NOMO-1 (cell line): Measurements from ENCODE around the gene TMEM52.
A peak's percentile ranks its signal among the peaks of the same experiment; 100 is the strongest.

Source experiments
- DNase-seq, 2 experiments: peaks; one replicate each; lab custom pipeline; 2025; ENCODE audit not compliant: unreplicated experiment in 2 of 2; lab: John Stamatoyannopoulos, UW

The TMEM52 gene

DNA sequence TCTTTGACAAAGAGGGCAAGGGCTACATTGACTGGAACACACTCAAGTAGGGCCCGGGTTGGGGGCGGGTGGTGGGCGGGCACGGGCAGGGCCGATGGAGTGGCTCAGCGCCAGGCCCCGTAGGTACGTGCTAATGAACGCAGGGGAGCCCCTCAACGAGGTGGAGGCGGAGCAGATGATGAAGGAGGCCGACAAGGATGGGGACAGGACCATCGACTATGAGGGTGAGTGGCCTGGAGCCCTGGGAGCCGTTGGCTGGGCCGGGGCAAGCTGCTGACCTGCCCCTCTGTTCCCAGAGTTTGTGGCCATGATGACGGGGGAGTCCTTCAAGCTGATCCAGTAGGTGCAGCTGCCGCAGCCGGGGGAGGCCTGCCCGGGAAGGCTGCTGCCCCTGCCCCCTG is 2.2 kb downstream of the TMEM52 start:
- no peak for DNase-seq

- DNase-seq, result no peak
Observed at GRCh38 chr1:1915911-1916840, 2.9 kb downstream of the TMEM52 start.

DNA sequence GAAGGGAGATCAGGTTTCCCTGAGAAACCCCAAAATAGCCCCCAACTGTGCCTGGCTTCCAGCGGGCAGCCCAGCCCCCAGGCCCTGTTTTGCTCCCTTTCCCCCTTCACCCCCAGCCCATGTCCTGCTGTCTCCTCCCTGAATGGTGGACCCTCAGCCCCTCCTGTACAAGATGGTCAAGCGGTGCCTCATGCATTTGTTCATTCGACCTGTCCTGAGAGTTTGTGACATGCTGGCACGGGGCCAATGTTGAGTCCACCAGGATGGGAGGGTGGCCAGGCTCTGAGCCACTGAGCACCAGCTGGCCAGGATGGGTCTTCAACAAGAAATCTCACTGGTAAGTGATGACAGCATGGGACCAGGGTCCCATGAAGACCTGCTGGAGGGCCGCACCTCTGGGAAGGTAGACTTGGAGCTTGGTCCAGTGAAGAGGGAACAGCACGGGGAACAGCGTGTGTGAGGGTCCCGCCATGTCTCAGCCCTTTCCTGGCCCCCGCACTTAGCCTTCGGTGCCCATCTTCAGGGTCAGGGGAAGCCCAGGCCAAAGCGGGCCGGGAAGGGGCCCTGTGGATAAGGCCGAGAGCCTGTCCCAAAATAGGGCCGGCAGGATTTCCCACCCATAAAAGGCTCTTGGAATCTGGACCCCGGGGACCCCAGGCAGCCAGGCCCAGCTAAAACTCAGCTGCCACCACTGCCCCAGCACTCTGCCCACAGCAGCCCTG is 3.9 kb downstream of the TMEM52 start, which contains the start of gene CALML6:
TSS of gene CALML6 (plus strand) at position 290 of the 722 bp plus-strand sequence. CDS start at position 311, 21 bp downstream.
- DNase-seq, result no peak

GRCh38 chr1:1914101-1914970 is 4.7 kb downstream of the TMEM52 start:
- DNase-seq, result no peak

- DNase-seq, result no peak
Observed at GRCh38 chr1:1911350-1912041, 7.6 kb downstream of the TMEM52 start.

DNA sequence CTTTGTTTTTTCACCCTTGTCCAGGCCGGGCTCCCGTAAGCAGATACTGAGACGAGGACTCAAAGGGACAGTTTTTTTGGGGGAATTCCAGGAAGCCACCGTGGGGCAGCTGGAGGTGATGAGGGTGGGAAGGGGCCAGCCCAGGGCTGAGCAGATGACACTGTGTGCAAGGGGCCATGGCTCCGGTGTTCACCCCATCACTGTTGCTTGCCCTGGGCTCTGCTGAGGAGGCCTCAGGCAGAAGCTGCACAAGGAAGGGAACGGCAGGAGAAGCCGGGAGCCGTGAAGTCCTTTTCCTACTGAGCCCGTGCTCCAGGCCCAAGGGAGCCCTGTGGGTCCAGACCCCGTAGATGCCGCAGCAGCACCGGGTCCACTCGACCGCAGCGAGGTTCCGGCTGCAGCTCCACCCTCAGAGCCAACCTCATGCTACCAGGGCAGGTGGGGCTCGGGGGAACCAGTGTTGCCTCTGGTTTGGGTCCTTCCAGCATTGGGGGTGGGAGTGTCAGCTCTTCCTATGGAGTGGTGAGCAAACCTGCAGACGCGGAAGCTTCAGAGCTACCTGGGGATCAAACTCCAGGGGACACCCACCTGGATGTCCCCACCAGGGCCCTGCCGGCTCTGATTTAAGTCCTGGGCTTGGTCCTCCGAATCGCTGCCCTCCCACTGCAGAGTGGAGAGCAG is 8.3 kb downstream of the TMEM52 start:
- DNase-seq, result no peak

GRCh38 chr1:1910033-1910465 is 9.0 kb downstream of the TMEM52 start:
- no peak for DNase-seq

DNA sequence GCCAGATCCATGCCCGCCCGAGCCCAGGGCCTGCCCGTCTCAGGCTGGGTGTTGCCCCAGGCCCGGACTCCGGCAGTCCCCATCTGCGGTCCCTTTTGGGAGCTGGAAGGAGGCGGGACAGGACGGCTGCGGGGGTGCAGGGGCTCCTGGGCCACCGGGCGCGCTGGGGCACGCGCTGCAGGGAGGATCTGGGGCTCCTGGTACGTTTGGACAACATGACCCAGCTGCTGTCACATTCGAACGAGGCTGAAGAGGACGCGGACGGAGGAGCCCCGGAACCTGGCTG is 10.6 kb downstream of the TMEM52 start:
- no peak for DNase-seq

DNA sequence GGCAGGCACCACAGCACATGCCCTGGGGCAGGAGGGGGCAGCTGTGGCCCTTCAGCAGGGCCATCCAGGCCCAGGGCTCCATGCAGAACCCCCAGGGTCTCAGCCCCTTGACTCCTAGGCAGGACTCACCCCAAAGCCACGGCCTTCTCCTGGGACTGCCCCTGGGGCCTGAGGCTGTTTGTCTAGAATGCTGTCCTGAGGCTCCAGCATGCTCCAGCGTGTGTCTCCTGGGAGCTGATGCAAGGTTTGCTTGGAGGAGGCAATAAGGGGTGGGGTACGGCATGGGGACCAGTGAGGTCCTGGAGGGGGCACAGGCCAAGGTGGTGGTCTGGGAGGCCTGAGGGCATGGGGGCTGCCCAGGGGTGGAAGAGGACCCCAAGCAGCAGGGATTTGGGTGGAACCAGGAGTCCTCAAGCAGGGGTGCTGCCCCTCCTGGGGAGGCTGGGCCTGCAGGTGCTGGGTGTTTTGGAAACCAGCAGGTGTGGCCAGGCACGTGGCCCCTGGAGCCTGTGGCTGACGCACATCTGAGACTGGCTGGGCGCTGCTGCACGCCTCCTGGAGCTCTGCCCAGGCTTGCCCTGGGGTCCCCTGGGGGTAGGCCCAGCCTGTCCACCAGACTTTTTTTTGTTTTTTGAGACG is 11.9 kb downstream of the TMEM52 start:
- DNase-seq, result no peak

DNA sequence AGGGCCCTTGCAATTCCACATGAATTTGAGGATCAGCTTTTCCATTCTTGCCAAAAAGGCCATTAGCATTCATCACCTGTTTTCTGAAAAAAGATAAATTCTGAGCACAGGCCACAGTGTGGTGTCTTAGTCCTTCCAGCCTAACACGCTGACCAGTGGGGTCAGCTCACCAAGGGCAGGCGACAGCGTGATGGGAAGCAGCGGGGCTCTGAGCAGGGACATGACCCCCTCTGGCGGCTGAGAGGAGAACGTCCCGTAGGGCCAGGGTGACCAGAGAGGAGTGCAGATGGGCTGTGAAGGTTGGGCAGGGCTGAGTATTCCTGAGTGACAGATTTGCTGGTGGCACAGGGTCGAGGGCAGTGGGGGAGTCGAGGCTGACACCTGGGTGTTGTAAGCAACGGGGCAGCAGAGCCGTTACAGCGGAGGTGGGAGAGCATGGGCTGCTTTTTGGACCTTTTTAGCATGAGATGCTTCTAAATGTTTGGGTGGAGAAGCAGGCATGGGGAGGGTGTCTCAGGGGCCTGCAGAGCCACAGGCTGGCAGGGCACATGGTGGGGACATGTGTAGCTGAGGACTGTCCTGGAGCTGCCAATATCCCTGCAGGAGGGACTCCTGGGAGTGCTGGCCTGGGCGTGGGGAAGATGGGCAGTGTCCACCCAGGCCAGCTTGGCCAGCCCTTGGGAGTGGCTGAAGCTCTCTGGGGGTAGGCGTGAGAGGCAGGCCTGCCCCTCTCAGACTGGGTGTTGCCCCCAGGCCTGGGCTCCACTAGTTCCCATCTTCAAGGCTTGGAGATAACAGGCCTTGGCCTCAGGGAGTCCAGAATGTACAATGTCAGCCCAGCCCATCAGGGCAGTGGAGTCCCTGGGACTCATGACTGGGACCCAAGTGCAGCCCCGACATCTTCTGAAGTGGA is 12.6 kb downstream of the TMEM52 start:
- DNase-seq, result peak; percentile 48 to 62

GRCh38 chr1:1903224-1903623 is 15.9 kb downstream of the TMEM52 start:
- DNase-seq, result no peak

GRCh38 chr1:1901641-1902294 is 17.3 kb downstream of the TMEM52 start:
- no peak for DNase-seq

- no peak for DNase-seq
Observed at GRCh38 chr1:1900883-1901640, 18.0 kb downstream of the TMEM52 start.

- DNase-seq, result no peak
Observed at GRCh38 chr1:1899967-1900327, 19.1 kb downstream of the TMEM52 start.

DNA sequence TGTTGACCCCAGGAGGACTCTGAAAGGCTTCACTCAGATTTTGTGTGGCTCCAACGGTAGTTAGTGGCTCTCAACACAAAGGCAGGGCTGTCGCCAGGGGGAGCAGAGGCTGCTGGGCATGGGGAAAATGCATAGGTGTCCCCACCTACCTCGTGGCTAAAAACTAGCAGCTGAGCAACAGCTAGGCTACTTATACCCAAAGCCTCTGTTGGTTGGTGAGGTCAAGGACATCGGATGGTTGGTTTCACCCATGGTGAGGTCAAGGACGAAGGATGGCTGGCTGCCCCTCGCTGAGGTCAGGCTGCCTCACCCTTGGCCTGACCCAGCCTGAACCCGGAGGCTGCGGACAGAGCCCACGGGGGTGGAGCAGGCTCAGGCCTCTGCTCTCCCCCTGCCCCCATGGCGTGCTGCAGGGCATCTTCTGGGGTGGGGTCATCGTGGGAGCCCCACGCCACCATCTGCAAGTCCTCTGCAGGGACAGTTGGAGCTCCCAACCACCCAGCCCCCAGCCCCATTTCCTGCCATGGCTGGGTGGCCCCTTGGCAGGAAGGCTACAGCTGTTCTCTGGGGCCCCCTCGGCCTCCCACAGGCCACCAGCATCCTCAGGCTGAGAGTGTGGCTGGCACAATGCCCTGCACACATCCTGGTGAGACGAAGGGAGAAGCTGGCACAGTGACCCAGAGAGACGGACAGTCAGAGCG is 19.7 kb downstream of the TMEM52 start:
- no peak for DNase-seq

GRCh38 chr1:1898246-1898933 is 20.7 kb downstream of the TMEM52 start:
- no peak for DNase-seq
